ENCODE results near the gene TPBGL.

TPBGL gene

DNA sequence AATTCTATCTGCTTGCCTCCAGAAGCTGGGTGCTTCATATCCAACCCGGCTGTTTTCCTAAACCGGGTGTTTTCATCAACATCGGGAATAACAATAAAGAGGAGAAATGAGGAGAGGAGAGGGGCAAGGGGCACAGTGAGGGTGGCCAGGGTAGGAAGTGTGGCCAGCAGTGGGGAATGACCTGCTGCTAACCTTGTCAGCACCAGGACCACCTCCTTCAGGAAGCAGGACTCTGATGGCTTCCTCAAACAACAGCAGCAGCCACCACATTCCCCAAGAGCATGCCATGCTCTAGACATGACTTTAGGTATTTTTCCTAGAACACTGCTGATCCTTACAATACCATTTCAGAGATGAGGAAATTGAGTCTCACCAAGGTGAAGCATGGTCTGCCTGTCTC lies 52.4 kb downstream of the TPBGL start:
- H3K4me3 ChIP-seq (ENCODE audit: severe bottlenecking), result no peak overlapping the region
- TF ChIP-seq, protein P1, sequence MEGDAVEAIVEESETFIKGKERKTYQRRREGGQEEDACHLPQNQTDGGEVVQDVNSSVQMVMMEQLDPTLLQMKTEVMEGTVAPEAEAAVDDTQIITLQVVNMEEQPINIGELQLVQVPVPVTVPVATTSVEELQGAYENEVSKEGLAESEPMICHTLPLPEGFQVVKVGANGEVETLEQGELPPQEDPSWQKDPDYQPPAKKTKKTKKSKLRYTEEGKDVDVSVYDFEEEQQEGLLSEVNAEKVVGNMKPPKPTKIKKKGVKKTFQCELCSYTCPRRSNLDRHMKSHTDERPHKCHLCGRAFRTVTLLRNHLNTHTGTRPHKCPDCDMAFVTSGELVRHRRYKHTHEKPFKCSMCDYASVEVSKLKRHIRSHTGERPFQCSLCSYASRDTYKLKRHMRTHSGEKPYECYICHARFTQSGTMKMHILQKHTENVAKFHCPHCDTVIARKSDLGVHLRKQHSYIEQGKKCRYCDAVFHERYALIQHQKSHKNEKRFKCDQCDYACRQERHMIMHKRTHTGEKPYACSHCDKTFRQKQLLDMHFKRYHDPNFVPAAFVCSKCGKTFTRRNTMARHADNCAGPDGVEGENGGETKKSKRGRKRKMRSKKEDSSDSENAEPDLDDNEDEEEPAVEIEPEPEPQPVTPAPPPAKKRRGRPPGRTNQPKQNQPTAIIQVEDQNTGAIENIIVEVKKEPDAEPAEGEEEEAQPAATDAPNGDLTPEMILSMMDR (IDR thresholded peaks at IDR 0.05; ENCODE audit: poor library complexity, severe bottlenecking), result no peak

More for the DNA sequence above, 52.4 kb downstream of the TPBGL start:
- H3K27me3 ChIP-seq (ENCODE audit: insufficient read depth, poor library complexity, severe bottlenecking), result no peaks in the 10 kb centered on the region
- H3K27ac ChIP-seq (ENCODE audit: poor library complexity, severe bottlenecking), result no peak overlapping the region
- ATAC-seq (ENCODE audit: low read depth), result no peak
- H3K4me1 ChIP-seq (ENCODE audit: insufficient read depth, poor library complexity, severe bottlenecking), result no peaks in the 10 kb centered on the region
- no peaks in the 10 kb centered on the region for H3K9me3 ChIP-seq (ENCODE audit: severe bottlenecking)
- no peak for DNase-seq (ENCODE audit: low spot score)
- no peaks in the 10 kb centered on the region for H3K36me3 ChIP-seq (ENCODE audit: low read depth)

Measured in RWPE2 (cell line).